ENCODE data around the gene COG3.

Gene COG3

GRCh38 chr13:45511310-45512097, 46.8 kb downstream of the COG3 start:
- TF ChIP-seq CTCF (IDR thresholded peaks at IDR 0.05; ENCODE audit: extremely low read depth, missing control alignments), result peak; percentile 70
- peak; percentile 56 for DNase-seq (ENCODE audit: low spot score)

- no peak for TF ChIP-seq CTCF (IDR thresholded peaks at IDR 0.05; ENCODE audit: extremely low read depth, missing control alignments)
Measured at GRCh38 chr13:45512098-45512496, 47.4 kb downstream of the COG3 start.

GRCh38 chr13:45516757-45517156, 52.0 kb downstream of the COG3 start:
- no peak for TF ChIP-seq CTCF (IDR thresholded peaks at IDR 0.05; ENCODE audit: extremely low read depth, missing control alignments)
- DNase-seq (ENCODE audit: low spot score), result no peak

More at GRCh38 chr13:45512098-45512496, 47.4 kb downstream of the COG3 start:
- no peak for DNase-seq (ENCODE audit: low spot score)

GRCh38 chr13:45518525-45519245, 53.9 kb downstream of the COG3 start:
- TF ChIP-seq CTCF (IDR thresholded peaks at IDR 0.05; ENCODE audit: extremely low read depth, missing control alignments), result no peak
- DNase-seq (ENCODE audit: low spot score), result no peak

- TF ChIP-seq CTCF (IDR thresholded peaks at IDR 0.05; ENCODE audit: extremely low read depth, missing control alignments), result no peak
- no peak for DNase-seq (ENCODE audit: low spot score)
Measured at GRCh38 chr13:45519493-45519892, 54.8 kb downstream of the COG3 start.

- no peak for DNase-seq (ENCODE audit: low spot score)
- TF ChIP-seq CTCF (IDR thresholded peaks at IDR 0.05; ENCODE audit: extremely low read depth, missing control alignments), result no peak
Measured at GRCh38 chr13:45521297-45521696, 56.6 kb downstream of the COG3 start.

- no peak for DNase-seq (ENCODE audit: low spot score)
- TF ChIP-seq CTCF (IDR thresholded peaks at IDR 0.05; ENCODE audit: extremely low read depth, missing control alignments), result no peak
Measured at GRCh38 chr13:45522571-45522970, 57.8 kb downstream of the COG3 start.

Measured in GM20000 (cell line).